H1 (cell line): ENCODE measurements around the gene HMGA1. TPM values are rescaled to one million over a fixed set of nuclear protein-coding genes. Genes with fewer than 3 reads are reported as not detected.
A peak's percentile ranks its signal among the peaks of the same experiment; 100 is the strongest.

Source experiments
- CTCF ChIA-PET: fragments of 300-600 bp; sonication (Branson Sonifier 250); formaldehyde crosslinking; loops from one replicate; lab custom pipeline; 2021; ENCODE audit not compliant: partially characterized antibody; lab: Charles Lee
- POLR2A ChIA-PET: fragments of 300-600 bp; sonication (Branson Sonifier 250); formaldehyde crosslinking; loops from one replicate; lab custom pipeline; 2021; ENCODE audit warnings: inconsistent platforms; ENCODE audit not compliant: partially characterized antibody; lab: Charles Lee
- DNase-seq, 2 experiments: peaks; one replicate each; pipeline versions ENCODE4 v3.0.0 to v3.0.0-alpha.2; 2010 to 2022; ENCODE audit warnings: low spot score in 2 of 2, low read depth in 1 of 2, mixed read lengths in 1 of 2
- FAIRE-seq: peaks from 2 replicates; lab custom pipeline; 2011; peaks lifted over from hg19 to GRCh38; lab: Jason Lieb, UNC
- H2AFZ ChIP-seq: 2 replicates; pipeline ENCODE4 v1.8.1; 2012; ENCODE audit warnings: low read length, inconsistent platforms
- H2AK5ac ChIP-seq: 2 replicates; pipeline ENCODE4 v1.6.1; 2013; ENCODE audit warnings: low read depth, low read length
- H2BK120ac ChIP-seq: replicated peaks from 2 replicates; pipeline ENCODE3; 2013; ENCODE audit warnings: low read depth, low read length, inconsistent platforms
- H2BK12ac ChIP-seq: 2 replicates; pipeline ENCODE4 v1.6.1; 2013; ENCODE audit warnings: low read depth, low read length
- H2BK15ac ChIP-seq: 2 replicates; pipeline ENCODE4 v1.6.1; 2013; ENCODE audit warnings: low read length
- H2BK20ac ChIP-seq: 2 replicates; pipeline ENCODE4 v1.6.1; 2013; ENCODE audit warnings: low read length
- H2BK5ac ChIP-seq: 2 replicates; pipeline ENCODE4 v1.6.1; 2013; ENCODE audit warnings: low read depth, low read length
- H3K14ac ChIP-seq: 2 replicates; pipeline ENCODE4 v1.6.1; 2013; ENCODE audit warnings: inconsistent platforms; ENCODE audit not compliant: insufficient read length
- H3K18ac ChIP-seq: 2 replicates; pipeline ENCODE4 v1.6.1; 2013; ENCODE audit warnings: low read length; ENCODE audit errors: extremely low read depth
- H3K23ac ChIP-seq: 2 replicates; pipeline ENCODE4 v1.6.1; 2013; ENCODE audit warnings: inconsistent platforms; ENCODE audit not compliant: insufficient read length
- H3K23me2 ChIP-seq: 2 replicates; pipeline ENCODE4 v1.6.1; 2013; ENCODE audit warnings: low read depth, low read length
- H3K27ac ChIP-seq: 2 replicates; pipeline ENCODE4 v1.6.1; 2011; ENCODE audit warnings: low read depth, low read length, inconsistent platforms
- H3K27me3 ChIP-seq, 4 experiments: replicated peaks in 1 of 4; 1 replicate in 1 of 4; 2 replicates in 3 of 4; pipeline versions ENCODE4 v1.6.1 to v1.8.1; 2011 to 2013; ENCODE audit warnings: low read length in 3 of 4, mild to moderate bottlenecking in 3 of 4, inconsistent platforms in 2 of 4, mixed read lengths in 2 of 4, moderate library complexity in 1 of 4; ENCODE audit not compliant: control insufficient read depth in 3 of 4, insufficient read depth in 3 of 4; ENCODE audit errors: extremely low read depth in 1 of 4
- H3K36me3 ChIP-seq, 4 experiments: 2 replicates each; pipeline versions ENCODE4 v1.6.1 to v1.8.1; 2011 to 2013; ENCODE audit warnings: mild to moderate bottlenecking in 4 of 4, low read length in 3 of 4, moderate library complexity in 2 of 4, control low read depth in 1 of 4, inconsistent platforms in 1 of 4; ENCODE audit not compliant: insufficient read depth in 4 of 4, control insufficient read depth in 2 of 4
- H3K4ac ChIP-seq: replicated peaks from 2 replicates; pipeline ENCODE3; 2013; ENCODE audit warnings: low read length, low read depth, mixed read lengths, inconsistent platforms; ENCODE audit not compliant: insufficient read length
- H3K4me1 ChIP-seq, 4 experiments: replicated peaks in 1 of 4; 1 replicate in 1 of 4; 2 replicates in 3 of 4; pipeline versions ENCODE4 v1.6.1 to v1.8.1; 2011 to 2013; ENCODE audit warnings: low read length in 3 of 4, inconsistent platforms in 2 of 4, mixed read lengths in 1 of 4; ENCODE audit not compliant: insufficient read depth in 4 of 4, control insufficient read depth in 3 of 4
- H3K4me2 ChIP-seq, 2 experiments: 2 replicates each; pipeline versions ENCODE4 v1.6.1 to v1.8.1; 2011 to 2013; ENCODE audit warnings: low read depth in 2 of 2, low read length in 2 of 2, control low read depth in 1 of 2, inconsistent platforms in 1 of 2, mild to moderate bottlenecking in 1 of 2; ENCODE audit not compliant: insufficient read depth in 1 of 2
- H3K4me3 ChIP-seq, 4 experiments: fragments of 200-600, 300-600 bp in 1 of 4; sonication (generic), shearing (Covaris generic), sonication (Bioruptor Twin) in 1 of 4; 2 replicates each; pipeline versions ENCODE4 v1.5.1 to v1.8.1; 2011 to 2016; ENCODE audit warnings: low read length in 4 of 4, low read depth in 3 of 4, control low read depth in 2 of 4, inconsistent platforms in 2 of 4, mild to moderate bottlenecking in 2 of 4, mixed read lengths in 1 of 4, moderate library complexity in 1 of 4; ENCODE audit not compliant: insufficient read depth in 2 of 4; ENCODE audit errors: extremely low read depth in 1 of 4
- H3K56ac ChIP-seq: replicated peaks from 2 replicates; pipeline ENCODE3; 2013; ENCODE audit warnings: low read depth, mild to moderate bottlenecking, mixed read lengths, low read length, inconsistent platforms; ENCODE audit not compliant: insufficient read length
- H3K79me1 ChIP-seq: 2 replicates; pipeline ENCODE4 v1.6.1; 2013; ENCODE audit warnings: low read depth, low read length, control low read depth
- H3K79me2 ChIP-seq, 2 experiments: 2 replicates each; pipeline versions ENCODE4 v1.6.1 to v1.8.1; 2012 to 2013; ENCODE audit warnings: low read length in 2 of 2, mild to moderate bottlenecking in 2 of 2, inconsistent platforms in 1 of 2; ENCODE audit not compliant: insufficient read depth in 2 of 2, control insufficient read depth in 1 of 2
- H3K9ac ChIP-seq, 4 experiments: replicated peaks in 1 of 4; 1 replicate in 1 of 4; 2 replicates in 3 of 4; pipeline versions ENCODE4 v1.6.1 to v1.8.1; 2011 to 2013; ENCODE audit warnings: low read depth in 3 of 4, low read length in 3 of 4, control low read depth in 2 of 4, mild to moderate bottlenecking in 2 of 4, moderate library complexity in 2 of 4, inconsistent platforms in 1 of 4; ENCODE audit errors: extremely low read depth in 1 of 4
- H3K9me3 ChIP-seq, 2 experiments: 2 replicates each; pipeline versions ENCODE4 v1.6.1 to v1.8.1; 2012 to 2013; ENCODE audit warnings: mild to moderate bottlenecking in 2 of 2, moderate library complexity in 2 of 2, control low read depth in 1 of 2, inconsistent platforms in 1 of 2, low read depth in 1 of 2, low read length in 1 of 2, mixed read lengths in 1 of 2; ENCODE audit not compliant: insufficient read depth in 2 of 2
- H4K20me1 ChIP-seq, 2 experiments: replicated peaks in 1 of 2; 2 replicates each; pipeline versions ENCODE3 to v1.8.1; 2011 to 2013; ENCODE audit warnings: inconsistent platforms in 2 of 2, low read length in 2 of 2, mild to moderate bottlenecking in 1 of 2; ENCODE audit not compliant: insufficient read depth in 2 of 2, control insufficient read depth in 1 of 2
- H4K5ac ChIP-seq: 2 replicates; pipeline ENCODE4 v1.6.1; 2013; ENCODE audit warnings: low read length, low read depth, mixed read lengths, inconsistent platforms; ENCODE audit not compliant: insufficient read length
- H4K8ac ChIP-seq: 2 replicates; pipeline ENCODE4 v1.8.0; 2013; ENCODE audit warnings: mild to moderate bottlenecking, moderate library complexity, low read length, inconsistent platforms; ENCODE audit not compliant: insufficient read depth; ENCODE audit errors: extremely low read depth
- H4K91ac ChIP-seq: replicated peaks from 2 replicates; pipeline ENCODE3; 2013; ENCODE audit warnings: low read length, mixed read lengths, inconsistent platforms; ENCODE audit not compliant: insufficient read length
- CHD1 ChIP-seq: IDR thresholded peaks from 2 replicates; pipeline ENCODE4 v1.6.1; 2012; ENCODE audit warnings: low read depth, low read length, improper control_type of control experiment
- CHD2 ChIP-seq: IDR thresholded peaks from 2 replicates; pipeline ENCODE4 v1.6.1; 2012; ENCODE audit warnings: low read length, improper control_type of control experiment
- FOSL1 ChIP-seq: IDR thresholded peaks from 2 replicates; pipeline ENCODE4 v1.6.1; 2011; ENCODE audit warnings: mild to moderate bottlenecking, low read depth, low read length, moderate library complexity; ENCODE audit not compliant: insufficient read depth
- KDM5A ChIP-seq: fragments of 200-600 bp; IDR thresholded peaks from 2 replicates; pipeline ENCODE4 v1.7.1; 2012; ENCODE audit warnings: mild to moderate bottlenecking, low read length, inconsistent platforms, mixed read lengths
- RAD21 ChIP-seq, 2 experiments: IDR thresholded peaks in 1 of 2; conservative IDR thresholded peaks in 1 of 2; 2 replicates each; pipeline ENCODE4 v1.6.1; 2011; ENCODE audit warnings: low read depth in 2 of 2, low read length in 2 of 2, improper control_type of control experiment in 1 of 2, inconsistent platforms in 1 of 2, mild to moderate bottlenecking in 1 of 2, moderate library complexity in 1 of 2
- SIX5 ChIP-seq: IDR thresholded peaks from 2 replicates; pipeline ENCODE4 v1.6.1; 2011; ENCODE audit warnings: mild to moderate bottlenecking, low read depth, low read length
- WGBS, 2 experiments: shearing (Covaris generic) in 1 of 2; methylation state at CpG; one replicate each; pipeline versions ENCODE4 v1.1.6 to v1.1.7; 2013 to 2015; ENCODE audit warnings: low lambda C conversion rate in 2 of 2, mixed read lengths in 2 of 2, inconsistent platforms in 1 of 2, low coverage in 1 of 2, missing lambda C conversion rate in 1 of 2; ENCODE audit not compliant: insufficient replicate concordance in 2 of 2, insufficient coverage in 1 of 2, insufficient read length in 1 of 2; ENCODE audit errors: extremely low coverage in 1 of 2, missing lambda C conversion rate in 1 of 2; 5-methylcytosine and 5-hydroxymethylcytosine counted together
- polyA plus RNA-seq, 7 experiments: library from polyadenylated mRNA; depleted of rRNA in 3 of 7; stranded (reverse) in 5 of 7; unstranded in 2 of 7; fragments of >200 nt in 5 of 7; fragments of 200-250 nt in 2 of 7; gene quantifications; 1 replicate in 5 of 7; 2 replicates in 1 of 7; 4 replicates in 1 of 7; pipeline versions ENCODE4 v1.2.1 to v1.2.3, GENCODE V29; 2011 to 2013; ENCODE audit warnings: missing spikeins in 2 of 7, mixed read lengths in 2 of 7
- total RNA-seq: library from RNA; stranded (reverse); fragmentation: NEBNext Ultra II Directional; extraction: Animal tissue kit (Norgen Biotek cat#: 25700); gene quantifications from 2 replicates; pipeline ENCODE4 v1.2.1, GENCODE V29; 2021

Gene HMGA1
- total and polyA plus RNA-seq, 2 of the 8 experiments (the other 6 are each of a cell fraction or from before 2014, with no cell fraction given): 1,557 to 2,636 TPM

DNA sequence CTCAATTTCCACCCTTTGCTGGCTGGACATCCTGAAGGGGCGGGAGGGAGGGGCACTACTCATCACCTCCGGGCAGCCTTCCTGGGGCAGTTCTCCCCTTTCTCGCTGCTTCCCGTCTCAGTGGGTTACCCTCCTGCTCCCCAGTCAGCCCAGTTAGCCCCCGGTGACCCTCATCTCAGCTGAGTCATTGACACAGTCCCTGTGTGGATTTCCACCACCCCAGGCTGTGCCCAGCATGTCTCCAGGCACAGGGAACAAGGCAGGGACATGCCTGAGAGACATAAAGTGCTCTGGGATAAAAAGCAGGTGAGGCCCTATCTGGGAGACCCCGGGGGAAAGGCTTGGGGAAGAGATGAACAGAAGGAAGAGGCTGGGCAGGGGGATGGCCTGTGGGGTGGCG is 29.9 kb upstream of the HMGA1 start:
- Histone ChIP-seq H3K23ac (no peak overlapping the region), H3K27ac (no peak overlapping the region), H2BK5ac (no peak overlapping the region; the same call in 1 of the 2 replicates), H3K27me3 (no peaks in the 10 kb centered on the region), H3K36me3 (no peaks in the 10 kb centered on the region), H3K56ac (no peak overlapping the region), H3K18ac (no peak overlapping the region), H4K91ac (no peak overlapping the region), H2BK120ac (no peak overlapping the region), H3K79me1 (no peaks in the 10 kb centered on the region), H4K5ac (no peak overlapping the region), H3K4me2 (no peak overlapping the region), H3K4me3 (no peak overlapping the region), H2AK5ac (no peak overlapping the region), H3K14ac (no peak overlapping the region), H3K4ac (no peak overlapping the region), H3K4me1 (peaks cover 2 to 9% (median 4%) of the 10 kb centered on the region in 4 experiments; a peak in 4 of 7 replicates), H4K8ac (no peak overlapping the region), H2AFZ (no peak overlapping the region), H2BK12ac (peak overlapping the region; percentile 63; the same call in 1 of the 2 replicates), H3K9ac (no peak overlapping the region; a peak in 1 of 7 replicates), H4K20me1 (no peaks in the 10 kb centered on the region), H3K23me2 (no peaks in the 10 kb centered on the region), H2BK15ac (peak overlapping the region; percentile 99; the same call in 1 of the 2 replicates), H2BK20ac (peak overlapping the region; percentile 8; the same call in 1 of the 2 replicates), H3K9me3 (no peaks in the 10 kb centered on the region), H3K79me2 (no peaks in the 10 kb centered on the region)
- no peak for FAIRE-seq
- WGBS, 2 experiments: 81% methylated on average over 6 of the region's 7 CpGs; no CpG with 5 or more reads in 1 of the 2 experiments
- DNase-seq: no peak
- no peak for TF ChIP-seq FOSL1
- TF ChIP-seq KDM5A: no peak
- TF ChIP-seq CHD2: no peak
- TF ChIP-seq RAD21 (IDR thresholded peaks at IDR 0.05 in 1 of 2, conservative IDR thresholded peaks at IDR 0.05 in 1 of 2; ENCODE audit: low read depth in 2 of 2, low read length in 2 of 2): no peak
- no peak for TF ChIP-seq SIX5
- no peak for TF ChIP-seq CHD1
- ChIA-PET POLR2A (interaction anchor here (2.0 to 3.9 kb wide), 5 partner anchors 10 to 37 kb away, joined by 7 to 28 read pairs (median 7); partner anchors contain the start of gene HMGA1), CTCF (interaction anchor here (1.0 to 3.7 kb wide), 5 partner anchors 11 to 253 kb away, joined by 3 to 30 read pairs (median 5); no protein-coding TSS in a partner anchor)
